OCI-LY1 (cell line): ENCODE data around the gene HDAC9.

Experiments used
- CTCF ChIP-seq: fragments of 200-600 bp; sonication (generic), shearing (Covaris generic); IDR thresholded peaks from 2 replicates; pipeline ENCODE4 v1.5.1; 2017; ENCODE audit warnings: mild to moderate bottlenecking, antibody characterized with exemption, low read length, moderate library complexity, mixed read lengths
- EZH2 ChIP-seq: fragments of 200-600 bp; sonication (generic), shearing (Covaris generic); IDR thresholded peaks from 2 replicates; pipeline ENCODE4 v1.8.0; 2017; ENCODE audit warnings: borderline replicate concordance, mixed run types, mild to moderate bottlenecking, antibody characterized with exemption, low read length, moderate library complexity, mixed read lengths

- TF ChIP-seq CTCF = no peak
- TF ChIP-seq EZH2 = no peak
Measured at GRCh38 chr7:18532813-18533212, 37.3 kb downstream of the HDAC9 start.
